HG03520 (cell line): Measurements from ENCODE around the gene WFS1.

Experiments used
- ATAC-seq: cut with Tn5 transposase; IDR thresholded peaks from one replicate; pipeline ENCODE4 v1.9.1; 2021; ENCODE audit warnings: mild to moderate bottlenecking, moderate library complexity; ENCODE audit not compliant: unreplicated experiment

The WFS1 gene

GRCh38 chr4:6259886-6260285, 9.8 kb upstream of the WFS1 start:
- no peak for ATAC-seq

GRCh38 chr4:6262176-6262575, 7.5 kb upstream of the WFS1 start:
- no peak for ATAC-seq

GRCh38 chr4:6262847-6263487, 6.7 kb upstream of the WFS1 start:
- ATAC-seq, result no peak

GRCh38 chr4:6263526-6264224, 6.0 kb upstream of the WFS1 start:
- no peak for ATAC-seq

- no peak for ATAC-seq
Observed at GRCh38 chr4:6264225-6264540, 5.5 kb upstream of the WFS1 start.

GRCh38 chr4:6265546-6265945, 4.1 kb upstream of the WFS1 start:
- ATAC-seq, result no peak

GRCh38 chr4:6267573-6267972, 2.1 kb upstream of the WFS1 start:
- ATAC-seq, result no peak

- peak; percentile 4 for ATAC-seq
Observed at GRCh38 chr4:6268650-6269615, 717 bp upstream of the WFS1 start.

- ATAC-seq, result no peak
Observed at GRCh38 chr4:6270636-6271121, 1.0 kb downstream of the WFS1 start.

- ATAC-seq, result no peak
Observed at GRCh38 chr4:6271206-6271605, 1.6 kb downstream of the WFS1 start.

GRCh38 chr4:6271701-6272465, 2.2 kb downstream of the WFS1 start:
- no peak for ATAC-seq

- ATAC-seq, result no peak
Observed at GRCh38 chr4:6272863-6273660, 3.4 kb downstream of the WFS1 start.

GRCh38 chr4:6273661-6273990, 4.0 kb downstream of the WFS1 start:
- no peak for ATAC-seq

GRCh38 chr4:6275351-6275750, 5.7 kb downstream of the WFS1 start:
- no peak for ATAC-seq

GRCh38 chr4:6275898-6276806, 6.5 kb downstream of the WFS1 start:
- ATAC-seq, result no peak

- no peak for ATAC-seq
Observed at GRCh38 chr4:6277139-6277802, 7.6 kb downstream of the WFS1 start.

- no peak for ATAC-seq
Observed at GRCh38 chr4:6277935-6278800, 8.5 kb downstream of the WFS1 start.

GRCh38 chr4:6278801-6279197, 9.1 kb downstream of the WFS1 start:
- ATAC-seq, result peak; percentile 89
